ENCODE results near the gene MS4A12.
"Not testable (repeated sequence)": the region's sequence is repeated elsewhere in the genome, so short reads cannot be mapped to it uniquely, and the experiment has no call there.

- not testable (repeated sequence) for TF ChIP-seq CTCF (IDR thresholded peaks at IDR 0.05; ENCODE audit: low read depth, low read length); EZH2phosphoT487 (IDR thresholded peaks at IDR 0.05; ENCODE audit: low read depth)
Measured at GRCh38 chr11:60510209-60510608, 17.6 kb downstream of the MS4A12 start.
